K562 (cell line): ENCODE measurements around the gene KIF1A. TPM values are rescaled to one million over a fixed set of nuclear protein-coding genes. Genes with fewer than 3 reads are reported as not detected.

Experiments
- ARID3B ChIP-seq: fragments of 250-450 bp; sonication (Bioruptor Pico); IDR thresholded peaks from 2 replicates; pipeline ENCODE4 v1.4.0; 2020; ENCODE audit warnings: borderline replicate concordance
- ESRRA ChIP-seq: fragments of 450-650 bp; IDR thresholded peaks from 2 replicates; pipeline ENCODE4 v1.6.1; 2014; ENCODE audit warnings: low read depth, mild to moderate bottlenecking, moderate library complexity, borderline replicate concordance
- FOXA3 ChIP-seq, 2 experiments: fragments of 450-650 bp in 1 of 2; sonication (generic) in 1 of 2; formaldehyde crosslinking; IDR thresholded peaks in 1 of 2; conservative IDR thresholded peaks in 1 of 2; 2 replicates each; pipeline versions ENCODE4 v1.4.0 to v1.8.0; 2020 to 2022; ENCODE audit warnings: mild to moderate bottlenecking in 2 of 2, missing genetic modification reagents in 1 of 2
- MAFF ChIP-seq: IDR thresholded peaks from 2 replicates; pipeline ENCODE4 v1.6.1; 2012; ENCODE audit warnings: low read length, improper control_type of control experiment
- MAFG ChIP-seq: fragments of 450-650 bp; conservative IDR thresholded peaks from 2 replicates; pipeline ENCODE4 v1.6.1; 2016; ENCODE audit warnings: missing genetic modification characterization, missing compliant biosample characterization
- TCF15 ChIP-seq: fragments of 250-450 bp; sonication (Bioruptor Pico); IDR thresholded peaks from 2 replicates; pipeline ENCODE4 v1.8.0; 2022; ENCODE audit warnings: moderate library complexity, mild to moderate bottlenecking, inconsistent platforms
- WHSC1 ChIP-seq: IDR thresholded peaks from one replicate; pipeline ENCODE4 v1.6.1; 2012; ENCODE audit warnings: low read length, control low read depth, inconsistent platforms
- ZBTB9 ChIP-seq: fragments of 450-650 bp; formaldehyde crosslinking; IDR thresholded peaks from 2 replicates; pipeline ENCODE4 v1.4.0; 2020; ENCODE audit warnings: mild to moderate bottlenecking, moderate library complexity
- polyA plus RNA-seq, 8 experiments: library from polyadenylated mRNA; depleted of rRNA in 4 of 8; stranded (reverse) in 5 of 8; unstranded in 3 of 8; fragments of >200 nt; fragmentation: Nextera tagmentation in 2 of 8; fragmentation: Illumina TruSeq in 1 of 8; extraction: Ambion mirVana in 2 of 8; extraction: Trizol in 1 of 8; gene quantifications; 2 replicates each; pipeline versions ENCODE4 v1.2.1 to v1.2.3, GENCODE V29; 2011 to 2014; ENCODE audit warnings: inconsistent platforms in 1 of 8, missing spikeins in 1 of 8
- total RNA-seq, 7 experiments: library from RNA; depleted of rRNA in 6 of 7; stranded (reverse); fragments of >200 nt in 6 of 7; fragmentation: Illumina TruSeq in 2 of 7; extraction: Trizol in 2 of 7; gene quantifications; 2 replicates each; pipeline versions ENCODE4 v1.2.1 to v1.2.3, GENCODE V29; 2011 to 2021; ENCODE audit warnings: low replicate concordance in 1 of 7

KIF1A gene
- total and polyA plus RNA-seq, 9 of the 15 experiments (the other 6 are each of a cell fraction or from before 2014, with no cell fraction given): 0.07 to 1.4 (median 0.45) TPM; not detected in 2

- no peak for TF ChIP-seq ESRRA
- no peak for TF ChIP-seq TCF15 (CRISPR knock-in tag)
- TF ChIP-seq MAFF: no peak
- TF ChIP-seq MAFG (tag): no peak
- TF ChIP-seq ARID3B: no peak
- no peak for TF ChIP-seq ZBTB9 (CRISPR knock-in tag)
- no peak for TF ChIP-seq WHSC1
- no peak for TF ChIP-seq FOXA3 (CRISPR knock-in tag; conservative IDR thresholded peaks at IDR 0.05 in 1 of 2, IDR thresholded peaks at IDR 0.05 in 1 of 2)
Observed at GRCh38 chr2:240839152-240840143, 19.4 kb upstream of the KIF1A start (continued).
